Dermis microvascular lymphatic vessel endothelial cell (primary cell): Measurements from ENCODE around the gene RAB40C. TPM values are rescaled to one million over a fixed set of nuclear protein-coding genes. Genes with fewer than 3 reads are reported as not detected.

Experiments used
- DNase-seq, 2 donors: peaks; one replicate each; pipeline versions ENCODE4 v3.0.0 to v3.0.0-alpha.2; 2010; ENCODE audit warnings: low read depth in 2 of 2
- total RNA-seq: library from RNA; depleted of rRNA; stranded (reverse); fragments of >200 nt; gene quantifications from 2 replicates; pipeline ENCODE4 v1.2.1, GENCODE V29; 2014

RAB40C gene
- total RNA-seq, 1 donor from 2014 or later, result 9.2 TPM

- peak in 1 of 2 donors; percentile 43 for DNase-seq
Observed at GRCh38 chr16:610513-611381, 20.9 kb downstream of the RAB40C start.

GRCh38 chr16:615122-615521 is 25.3 kb downstream of the RAB40C start:
- no peak for DNase-seq

GRCh38 chr16:616733-617586 is 27.1 kb downstream of the RAB40C start:
- DNase-seq, result no peak

- no peak for DNase-seq
Observed at GRCh38 chr16:617855-618254, 28.0 kb downstream of the RAB40C start.

- DNase-seq, result no peak
Observed at GRCh38 chr16:619476-620100, 29.7 kb downstream of the RAB40C start.

GRCh38 chr16:620700-621525 is 31.0 kb downstream of the RAB40C start:
- no peak for DNase-seq

- DNase-seq, result no peak
Observed at GRCh38 chr16:621526-622105, 31.8 kb downstream of the RAB40C start.

GRCh38 chr16:622920-623280 is 33.0 kb downstream of the RAB40C start:
- no peak for DNase-seq

GRCh38 chr16:624526-625070 is 34.7 kb downstream of the RAB40C start:
- DNase-seq, result no peak

GRCh38 chr16:625117-625976 is 35.5 kb downstream of the RAB40C start:
- DNase-seq, result no peak

- DNase-seq, result no peak
Observed at GRCh38 chr16:625977-626765, 36.3 kb downstream of the RAB40C start.

GRCh38 chr16:626787-627453 is 37.1 kb downstream of the RAB40C start:
- DNase-seq, result peak in 1 of 2 donors; percentile 89

- DNase-seq, result no peak
Observed at GRCh38 chr16:627454-628239, 37.8 kb downstream of the RAB40C start.

GRCh38 chr16:628321-629061 is 38.6 kb downstream of the RAB40C start:
- DNase-seq, result no peak

GRCh38 chr16:629185-629832 is 39.4 kb downstream of the RAB40C start:
- no peak for DNase-seq

GRCh38 chr16:629833-630248 is 40.0 kb downstream of the RAB40C start:
- no peak for DNase-seq
